Panc1 (cell line): ENCODE data around the gene DAGLA. TPM values are rescaled to one million over a fixed set of nuclear protein-coding genes. Genes with fewer than 3 reads are reported as not detected.

Experiments
- ATAC-seq: fragments of 200-7000 bp; cut with Tn5 transposase; 2 replicates; pipeline ENCODE4 v1.9.1; 2020; ENCODE audit warnings: mild to moderate bottlenecking, moderate library complexity
- BruUV-seq: library from RNA; stranded (reverse); fragments of 400-500 nt; replicated peaks from 2 replicates; lab custom pipeline; 2021; lab: Mats Ljungman, UMichigan
- CTCF ChIA-PET: fragments of 300-600 bp; sonication (Branson Sonifier 250); formaldehyde crosslinking; loops from one replicate; lab custom pipeline; 2022; ENCODE audit warnings: antibody characterized with exemption; lab: Charles Lee
- POLR2A ChIA-PET: fragments of 300-600 bp; sonication (Branson Sonifier 250); formaldehyde crosslinking; loops from one replicate; lab custom pipeline; 2022; ENCODE audit warnings: antibody characterized with exemption; lab: Charles Lee
- DNase-seq: peaks from one replicate; pipeline ENCODE4 v3.0.0-alpha.2; 2010; ENCODE audit warnings: low read depth, low spot score
- H3K27ac ChIP-seq: 2 replicates; pipeline ENCODE4 v1.5.1; 2011; ENCODE audit warnings: mild to moderate bottlenecking, low read length, inconsistent platforms
- H3K27me3 ChIP-seq: fragments of 200-500 bp; sonication (Bioruptor generic); 2 replicates; pipeline ENCODE4 v1.6.0; 2014; ENCODE audit warnings: low read length, inconsistent platforms; ENCODE audit not compliant: control insufficient read depth, insufficient read depth
- H3K36me3 ChIP-seq: fragments of 200-500 bp; sonication (Bioruptor generic); 2 replicates; pipeline ENCODE4 v1.5.1; 2014; ENCODE audit warnings: inconsistent platforms, mild to moderate bottlenecking, low read length, moderate library complexity; ENCODE audit not compliant: control insufficient read depth, insufficient read depth
- H3K4me1 ChIP-seq: 2 replicates; pipeline ENCODE4 v1.5.1; 2011; ENCODE audit warnings: inconsistent platforms, mild to moderate bottlenecking, low read length, moderate library complexity; ENCODE audit not compliant: control insufficient read depth, insufficient read depth
- H3K4me3 ChIP-seq, 2 experiments: 2 replicates each; pipeline ENCODE4 v1.5.1; 2011 to 2012; ENCODE audit warnings: low read depth in 2 of 2, low read length in 2 of 2, mild to moderate bottlenecking in 2 of 2, inconsistent platforms in 1 of 2, moderate library complexity in 1 of 2
- H3K9me3 ChIP-seq: fragments of 200-500 bp; sonication (Bioruptor generic); 2 replicates; pipeline ENCODE4 v1.5.1; 2014; ENCODE audit warnings: low read depth, mild to moderate bottlenecking, inconsistent platforms, low read length, moderate library complexity; ENCODE audit not compliant: control insufficient read depth, insufficient read depth
- POLR2AphosphoS5 ChIP-seq: IDR thresholded peaks from 2 replicates; pipeline ENCODE4 v1.6.1; 2012; ENCODE audit warnings: mild to moderate bottlenecking, low read depth, low read length, moderate library complexity
- SIN3A ChIP-seq: IDR thresholded peaks from 2 replicates; pipeline ENCODE4 v1.6.1; 2012; ENCODE audit warnings: low read depth, mild to moderate bottlenecking, low read length, moderate library complexity, borderline replicate concordance; ENCODE audit not compliant: insufficient read depth
- TCF7L2 ChIP-seq: IDR thresholded peaks from 2 replicates; pipeline ENCODE4 v1.6.1; 2011; ENCODE audit warnings: mild to moderate bottlenecking, low read depth, low read length, inconsistent platforms
- in situ Hi-C: cut with HindIII; loops from 2 replicates; pipeline ENCODE4 v1.10.0; 2016; ENCODE audit warnings: low sequenced_read_pairs, low pct_unique_long_range_greater_than_20kb
- intact Hi-C: fragments of 100-400 bp; cut with micrococcal nuclease; formaldehyde crosslinking; loops from one replicate; pipeline ENCODE4 v1.10.0; 2022; ENCODE audit not compliant: unreplicated experiment
- total RNA-seq: library from RNA; stranded (reverse); gene quantifications from one replicate; pipeline ENCODE4 v1.2.1, GENCODE V29; 2021; ENCODE audit not compliant: unreplicated experiment
- TF ChIP-seq, protein P1 (sequence below), 2 experiments: IDR thresholded peaks; 2 replicates each; pipeline ENCODE4 v1.6.1; 2011 to 2012; ENCODE audit warnings: low read depth in 2 of 2, control low read depth in 1 of 2, low read length in 1 of 2, mild to moderate bottlenecking in 1 of 2, moderate library complexity in 1 of 2; ENCODE audit not compliant: insufficient read depth in 1 of 2
- TF ChIP-seq, protein P2 (sequence below): fragments of 450-650 bp; IDR thresholded peaks from 2 replicates; pipeline ENCODE4 v1.5.1; 2017; ENCODE audit warnings: mild to moderate bottlenecking

DAGLA gene
- total RNA-seq, 1 experiment from 2014 or later = 6.4 TPM

DNA sequence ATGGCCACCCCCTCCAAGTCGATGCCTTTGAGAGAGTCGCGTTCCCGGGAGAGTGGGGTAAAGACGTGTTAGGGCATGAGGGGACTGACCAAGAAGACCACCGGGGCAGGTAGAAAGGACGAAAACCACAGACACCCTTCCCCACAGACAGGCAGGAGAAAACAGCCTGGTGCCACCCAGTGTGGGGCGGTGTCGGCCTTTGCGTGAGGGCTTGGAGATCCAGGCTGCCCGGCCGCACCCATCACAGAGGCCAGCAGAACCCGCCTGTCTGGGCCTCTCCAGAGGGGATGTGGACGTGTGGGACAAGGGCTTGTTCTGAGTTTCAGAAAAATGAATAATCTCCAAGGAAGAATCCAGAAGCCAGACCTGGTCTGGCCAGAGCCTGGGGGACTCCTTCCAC, 30.8 kb downstream of the DAGLA start:
- in situ Hi-C loops = no loop called here
- Histone ChIP-seq H3K27ac (no peak overlapping the region), H3K27me3 (no peaks in the 10 kb centered on the region), H3K4me3 (no peak overlapping the region), H3K4me1 (no peaks in the 10 kb centered on the region), H3K36me3 (no peaks in the 10 kb centered on the region), H3K9me3 (no peaks in the 10 kb centered on the region)
- POLR2A ChIA-PET = no interaction called here
- TF ChIP-seq TCF7L2 (no peak), SIN3A (no peak)
- TF ChIP-seq, protein P1, sequence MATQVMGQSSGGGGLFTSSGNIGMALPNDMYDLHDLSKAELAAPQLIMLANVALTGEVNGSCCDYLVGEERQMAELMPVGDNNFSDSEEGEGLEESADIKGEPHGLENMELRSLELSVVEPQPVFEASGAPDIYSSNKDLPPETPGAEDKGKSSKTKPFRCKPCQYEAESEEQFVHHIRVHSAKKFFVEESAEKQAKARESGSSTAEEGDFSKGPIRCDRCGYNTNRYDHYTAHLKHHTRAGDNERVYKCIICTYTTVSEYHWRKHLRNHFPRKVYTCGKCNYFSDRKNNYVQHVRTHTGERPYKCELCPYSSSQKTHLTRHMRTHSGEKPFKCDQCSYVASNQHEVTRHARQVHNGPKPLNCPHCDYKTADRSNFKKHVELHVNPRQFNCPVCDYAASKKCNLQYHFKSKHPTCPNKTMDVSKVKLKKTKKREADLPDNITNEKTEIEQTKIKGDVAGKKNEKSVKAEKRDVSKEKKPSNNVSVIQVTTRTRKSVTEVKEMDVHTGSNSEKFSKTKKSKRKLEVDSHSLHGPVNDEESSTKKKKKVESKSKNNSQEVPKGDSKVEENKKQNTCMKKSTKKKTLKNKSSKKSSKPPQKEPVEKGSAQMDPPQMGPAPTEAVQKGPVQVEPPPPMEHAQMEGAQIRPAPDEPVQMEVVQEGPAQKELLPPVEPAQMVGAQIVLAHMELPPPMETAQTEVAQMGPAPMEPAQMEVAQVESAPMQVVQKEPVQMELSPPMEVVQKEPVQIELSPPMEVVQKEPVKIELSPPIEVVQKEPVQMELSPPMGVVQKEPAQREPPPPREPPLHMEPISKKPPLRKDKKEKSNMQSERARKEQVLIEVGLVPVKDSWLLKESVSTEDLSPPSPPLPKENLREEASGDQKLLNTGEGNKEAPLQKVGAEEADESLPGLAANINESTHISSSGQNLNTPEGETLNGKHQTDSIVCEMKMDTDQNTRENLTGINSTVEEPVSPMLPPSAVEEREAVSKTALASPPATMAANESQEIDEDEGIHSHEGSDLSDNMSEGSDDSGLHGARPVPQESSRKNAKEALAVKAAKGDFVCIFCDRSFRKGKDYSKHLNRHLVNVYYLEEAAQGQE (IDR thresholded peaks at IDR 0.05; ENCODE audit: insufficient read depth in 1 of 2, low read depth in 2 of 2, low read length in 1 of 2) = no peak
- TF ChIP-seq, protein P2, sequence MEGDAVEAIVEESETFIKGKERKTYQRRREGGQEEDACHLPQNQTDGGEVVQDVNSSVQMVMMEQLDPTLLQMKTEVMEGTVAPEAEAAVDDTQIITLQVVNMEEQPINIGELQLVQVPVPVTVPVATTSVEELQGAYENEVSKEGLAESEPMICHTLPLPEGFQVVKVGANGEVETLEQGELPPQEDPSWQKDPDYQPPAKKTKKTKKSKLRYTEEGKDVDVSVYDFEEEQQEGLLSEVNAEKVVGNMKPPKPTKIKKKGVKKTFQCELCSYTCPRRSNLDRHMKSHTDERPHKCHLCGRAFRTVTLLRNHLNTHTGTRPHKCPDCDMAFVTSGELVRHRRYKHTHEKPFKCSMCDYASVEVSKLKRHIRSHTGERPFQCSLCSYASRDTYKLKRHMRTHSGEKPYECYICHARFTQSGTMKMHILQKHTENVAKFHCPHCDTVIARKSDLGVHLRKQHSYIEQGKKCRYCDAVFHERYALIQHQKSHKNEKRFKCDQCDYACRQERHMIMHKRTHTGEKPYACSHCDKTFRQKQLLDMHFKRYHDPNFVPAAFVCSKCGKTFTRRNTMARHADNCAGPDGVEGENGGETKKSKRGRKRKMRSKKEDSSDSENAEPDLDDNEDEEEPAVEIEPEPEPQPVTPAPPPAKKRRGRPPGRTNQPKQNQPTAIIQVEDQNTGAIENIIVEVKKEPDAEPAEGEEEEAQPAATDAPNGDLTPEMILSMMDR = no peak
- DNase-seq = no peak
- intact Hi-C loops = no loop called here
- no peak for ATAC-seq
- CTCF ChIA-PET = no interaction called here
- no TSS peak for BruUV-seq

DNA sequence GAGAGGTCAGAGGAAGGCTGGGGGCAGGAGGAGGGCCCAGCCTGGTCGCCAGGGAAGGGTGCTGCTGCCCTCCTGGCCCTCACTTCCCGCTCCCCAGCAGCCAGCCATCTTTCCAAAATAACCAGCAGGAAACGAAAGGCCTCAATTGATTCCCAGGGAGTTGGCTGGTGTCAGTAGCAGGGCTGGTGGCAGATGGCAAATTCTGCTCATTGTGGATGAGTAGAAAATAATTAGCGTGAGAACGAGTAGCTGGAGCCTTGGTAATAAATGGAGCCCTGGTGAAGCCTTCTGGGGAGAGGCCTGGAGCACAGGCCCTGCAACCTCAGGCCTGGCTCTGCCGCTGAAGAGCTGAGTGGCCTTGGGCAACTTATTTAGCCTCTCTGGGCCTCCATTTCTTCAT, 31.3 kb downstream of the DAGLA start:
- H3K4me3 ChIP-seq = no peak overlapping the region
- in situ Hi-C loops (no loop called here), intact Hi-C loops (no loop called here)
- no peak for DNase-seq
- no TSS peak for BruUV-seq
- no peak for ATAC-seq
- TF ChIP-seq, protein P1 (IDR thresholded peaks at IDR 0.05; ENCODE audit: insufficient read depth in 1 of 2, low read depth in 2 of 2, low read length in 1 of 2) = no peak
- no peak for TF ChIP-seq SIN3A
- no peak for TF ChIP-seq POLR2AphosphoS5
- no peak for TF ChIP-seq TCF7L2
- TF ChIP-seq, protein P2 = no peak
- H3K27me3 ChIP-seq = no peaks in the 10 kb centered on the region
- ChIA-PET POLR2A (no interaction called here), CTCF (no interaction called here)
- H3K36me3 ChIP-seq = no peaks in the 10 kb centered on the region
- no peaks in the 10 kb centered on the region for H3K9me3 ChIP-seq
- no peak overlapping the region for H3K27ac ChIP-seq
- H3K4me1 ChIP-seq = no peaks in the 10 kb centered on the region
